ENCODE measurements around the gene MYO1G.

Gene MYO1G

GRCh38 chr7:44971902-44972441 is 6.8 kb downstream of the MYO1G start:
- TF ChIP-seq CTCF (IDR thresholded peaks at IDR 0.05; ENCODE audit: extremely low read depth, missing control alignments): no peak

GRCh38 chr7:44971188-44971901 is 7.5 kb downstream of the MYO1G start:
- TF ChIP-seq CTCF (IDR thresholded peaks at IDR 0.05; ENCODE audit: extremely low read depth, missing control alignments): no peak
- no peak for DNase-seq (ENCODE audit: low spot score)

More at GRCh38 chr7:44971902-44972441, 6.8 kb downstream of the MYO1G start:
- no peak for DNase-seq (ENCODE audit: low spot score)

- no peak for TF ChIP-seq CTCF (IDR thresholded peaks at IDR 0.05; ENCODE audit: extremely low read depth, missing control alignments)
- no peak for DNase-seq (ENCODE audit: low spot score)
These were observed 8.2 kb downstream of the MYO1G start for GRCh38 chr7:44970523-44971051.

- DNase-seq (ENCODE audit: low spot score): no peak
- no peak for TF ChIP-seq CTCF (IDR thresholded peaks at IDR 0.05; ENCODE audit: extremely low read depth, missing control alignments)
These were observed 8.9 kb downstream of the MYO1G start for GRCh38 chr7:44969701-44970522.

- no peak for DNase-seq (ENCODE audit: low spot score)
- no peak for TF ChIP-seq CTCF (IDR thresholded peaks at IDR 0.05; ENCODE audit: extremely low read depth, missing control alignments)
These were observed 9.6 kb downstream of the MYO1G start for GRCh38 chr7:44969049-44969700.

GRCh38 chr7:44967571-44968446 is 11.0 kb downstream of the MYO1G start:
- no peak for TF ChIP-seq CTCF (IDR thresholded peaks at IDR 0.05; ENCODE audit: extremely low read depth, missing control alignments)
- peak; percentile 16 for DNase-seq (ENCODE audit: low spot score)
